LoVo (cell line): Measurements from ENCODE around the gene DPP10.
"Not testable (repeated sequence)": the region's sequence is repeated elsewhere in the genome, so short reads cannot be mapped to it uniquely, and the experiment has no call there.

Source experiments
- DNase-seq: peaks from one replicate; pipeline ENCODE4 v3.0.0-alpha.2; 2016; ENCODE audit warnings: low spot score

DPP10 gene

GRCh38 chr2:114724454-114724853 lies 282.0 kb downstream of the DPP10 start:
- DNase-seq, result no peak

- no peak for DNase-seq
Observed at GRCh38 chr2:114727012-114727411, 284.6 kb downstream of the DPP10 start.

DNA sequence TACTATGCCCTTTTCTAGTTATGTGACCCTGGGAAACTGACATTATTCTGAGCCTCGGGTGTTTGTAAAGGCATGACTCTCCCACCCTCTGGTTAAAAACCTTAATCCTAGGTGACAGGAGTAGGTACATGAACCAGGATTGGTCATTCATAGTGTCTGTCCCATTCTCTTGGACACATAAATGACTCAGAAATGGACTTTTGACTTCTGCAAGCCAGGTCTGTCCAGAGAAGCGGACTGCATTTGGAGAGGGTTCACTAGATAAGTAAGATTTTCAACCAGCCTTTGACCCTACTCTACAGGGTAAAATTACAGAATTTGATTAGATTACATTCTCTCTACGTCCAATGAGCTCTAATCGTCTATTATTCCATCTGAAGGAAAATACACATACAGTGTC lies 285.9 kb downstream of the DPP10 start:
- DNase-seq, result no peak

- DNase-seq, result no peak
Observed at GRCh38 chr2:114729026-114729425, 286.6 kb downstream of the DPP10 start.

GRCh38 chr2:114735126-114735525 lies 292.7 kb downstream of the DPP10 start:
- DNase-seq, result no peak

- no peak for DNase-seq
Observed at GRCh38 chr2:114742245-114742644, 299.8 kb downstream of the DPP10 start.

- DNase-seq, result no peak
Observed at GRCh38 chr2:114745700-114746099, 303.3 kb downstream of the DPP10 start.

- DNase-seq, result not testable (repeated sequence)
Observed at GRCh38 chr2:114748175-114748574, 305.7 kb downstream of the DPP10 start.

GRCh38 chr2:114752425-114752824 lies 310.0 kb downstream of the DPP10 start:
- no peak for DNase-seq

GRCh38 chr2:114753145-114753544 lies 310.7 kb downstream of the DPP10 start:
- DNase-seq, result no peak

- DNase-seq, result no peak
Observed at GRCh38 chr2:114754907-114755563, 312.6 kb downstream of the DPP10 start.

DNA sequence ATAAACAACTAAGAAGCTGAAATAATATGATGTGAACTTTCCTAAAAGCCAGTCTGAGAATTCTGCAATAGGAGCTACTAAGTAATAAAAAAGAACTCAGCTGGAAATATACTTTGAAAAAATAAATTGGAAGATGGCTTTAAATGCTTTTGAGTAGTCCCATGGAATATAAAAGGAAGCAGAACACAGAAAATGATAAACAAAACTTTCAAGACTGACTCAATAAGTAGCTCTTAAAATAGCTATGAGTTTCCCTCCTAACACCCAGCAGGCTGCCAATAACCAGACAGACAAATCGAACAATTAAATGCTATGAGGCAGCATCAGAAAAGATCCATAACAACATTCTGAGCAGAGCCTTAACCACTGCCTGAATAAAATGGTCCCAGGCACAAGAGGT lies 319.9 kb downstream of the DPP10 start:
- DNase-seq, result no peak

DNA sequence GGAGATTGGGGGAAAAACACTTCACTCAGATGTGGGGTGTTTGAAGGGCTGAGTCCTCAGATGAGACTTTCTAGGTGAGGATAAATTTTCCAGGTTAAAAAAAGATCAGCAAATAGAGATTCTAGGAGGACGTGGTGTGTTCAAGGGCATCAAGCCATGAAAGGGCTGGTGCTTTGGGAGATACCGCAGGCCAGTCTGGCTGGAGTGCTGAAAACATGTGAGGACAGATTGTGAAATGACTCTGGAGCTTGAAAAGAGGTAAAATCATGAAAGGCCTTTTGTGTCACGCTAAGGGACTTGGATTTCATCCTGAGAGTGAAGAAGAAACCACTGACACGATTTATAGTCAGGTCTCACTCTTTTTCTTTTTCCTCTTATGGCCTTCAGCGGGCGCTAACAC lies 320.5 kb downstream of the DPP10 start:
- no peak for DNase-seq

GRCh38 chr2:114769110-114769509 lies 326.7 kb downstream of the DPP10 start:
- DNase-seq, result no peak

GRCh38 chr2:114769991-114770390 lies 327.6 kb downstream of the DPP10 start:
- no peak for DNase-seq

DNA sequence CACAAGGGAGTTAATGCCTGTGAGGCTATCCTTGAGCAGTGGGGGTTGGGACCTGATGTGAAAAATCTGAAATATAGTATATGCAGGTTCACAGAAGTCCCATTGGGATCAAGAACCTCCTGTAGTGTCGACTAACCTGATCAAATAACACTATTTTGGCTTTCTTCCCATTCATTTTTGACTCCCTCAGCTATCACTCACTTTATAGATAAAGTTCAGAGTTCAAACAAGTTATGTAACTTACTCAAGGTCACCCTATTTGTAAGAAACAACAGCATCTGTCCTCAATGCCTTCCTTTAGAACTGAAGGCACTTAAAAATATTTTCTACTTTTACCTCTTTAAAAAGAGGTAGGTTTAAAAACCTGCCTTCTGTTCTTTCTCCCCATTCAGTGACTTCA lies 341.6 kb downstream of the DPP10 start:
- no peak for DNase-seq

- DNase-seq, result no peak
Observed at GRCh38 chr2:114784890-114785583, 342.6 kb downstream of the DPP10 start.

DNA sequence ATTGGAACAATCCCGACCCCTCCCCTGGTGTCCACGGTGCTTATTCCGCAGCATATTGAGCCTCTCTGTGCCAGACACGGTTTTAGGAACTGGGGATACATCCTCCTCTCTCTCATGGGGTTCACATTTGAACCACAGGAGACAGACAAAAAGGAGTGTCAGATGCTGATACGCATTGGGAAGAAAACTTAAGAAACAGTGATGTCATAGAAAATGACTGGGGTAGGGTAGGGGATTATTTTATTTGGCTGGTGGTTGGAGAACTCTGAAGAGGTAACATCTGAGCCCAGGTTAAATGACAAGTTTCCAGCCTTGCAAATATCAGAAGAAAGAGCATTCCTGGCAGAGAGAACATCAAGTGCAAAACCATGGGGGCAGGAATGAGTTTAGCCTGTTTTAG lies 344.5 kb downstream of the DPP10 start:
- DNase-seq, result no peak

GRCh38 chr2:114787486-114787885 lies 345.0 kb downstream of the DPP10 start:
- no peak for DNase-seq

GRCh38 chr2:114789989-114790388 lies 347.5 kb downstream of the DPP10 start:
- no peak for DNase-seq

DNA sequence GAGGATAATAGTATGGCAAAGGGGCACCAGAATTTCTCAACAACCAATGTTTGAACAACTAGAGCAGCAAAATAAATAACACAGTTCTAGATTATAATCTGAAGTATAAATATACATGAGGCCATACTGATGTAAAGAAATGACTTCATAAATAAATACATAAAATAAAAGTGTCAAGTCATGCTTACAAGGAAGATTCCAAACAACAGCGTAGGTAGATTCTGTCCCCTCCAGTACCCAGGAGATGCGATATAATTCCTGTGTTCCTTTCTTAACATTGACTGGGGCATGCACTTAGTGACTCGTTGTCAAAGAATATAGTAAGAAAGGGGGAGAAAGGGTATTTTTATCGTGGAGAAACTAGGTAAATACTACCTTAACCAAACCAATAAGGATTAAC lies 355.1 kb downstream of the DPP10 start:
- no peak for DNase-seq

GRCh38 chr2:114797942-114798341 lies 355.5 kb downstream of the DPP10 start:
- DNase-seq, result no peak

DNA sequence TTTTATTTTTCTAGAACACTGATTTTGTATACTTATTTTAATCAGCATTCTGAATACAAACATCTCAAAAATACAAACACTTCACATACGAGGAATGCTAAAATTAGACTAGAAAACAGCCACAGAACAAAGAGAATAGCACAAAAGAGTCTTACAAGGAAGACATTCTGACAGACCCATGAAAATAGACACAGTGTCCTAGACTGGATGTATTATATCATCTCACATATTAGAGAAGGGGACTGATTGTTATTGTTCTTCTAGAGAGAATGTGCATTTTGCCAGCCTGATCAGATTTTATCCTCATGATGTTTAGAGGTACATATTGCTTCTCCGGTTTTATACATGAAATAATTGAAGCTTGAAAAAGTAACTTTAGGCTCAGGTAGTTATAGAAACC lies 357.9 kb downstream of the DPP10 start:
- DNase-seq, result no peak

DNA sequence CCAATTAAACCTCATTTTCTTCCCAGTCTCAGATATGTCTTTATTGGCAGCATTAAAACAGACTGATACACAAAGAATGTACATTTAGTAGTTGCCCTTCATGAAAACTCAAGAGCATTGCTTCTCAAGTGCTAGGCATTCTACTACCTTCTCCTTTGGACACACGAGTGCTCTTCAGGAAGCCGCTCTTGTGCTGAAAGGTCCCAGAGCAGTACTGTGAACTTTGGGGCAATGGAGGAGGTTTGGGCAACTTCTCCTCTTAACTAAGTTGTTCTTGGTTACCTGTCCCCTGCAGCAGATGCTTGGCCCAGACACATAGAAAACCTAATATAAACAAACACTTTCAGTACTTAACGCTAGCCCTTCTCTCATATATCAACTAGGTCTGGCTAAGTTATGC lies 362.8 kb downstream of the DPP10 start:
- DNase-seq, result no peak
